Occipital lobe (tissue), 2 donors: ENCODE measurements around the gene THOC5. TPM values are rescaled to one million over a fixed set of nuclear protein-coding genes. Genes with fewer than 3 reads are reported as not detected.
"Not testable (repeated sequence)": the region's sequence is repeated elsewhere in the genome, so short reads cannot be mapped to it uniquely, and the experiment has no call there.

Source experiments
- DNase-seq: peaks from one replicate; lab custom pipeline; 2025; lab: John Stamatoyannopoulos, UW
- total RNA-seq: library from RNA; depleted of rRNA; stranded (reverse); fragments of >200 nt; gene quantifications from one replicate; pipeline ENCODE4 v1.2.3, GENCODE V29; 2014

Gene THOC5
- total RNA-seq, 1 donor from 2014 or later, result 33.5 TPM

GRCh38 chr22:29511126-29511862 is 42.3 kb downstream of the THOC5 start:
- no peak for DNase-seq

GRCh38 chr22:29510542-29510941 is 43.0 kb downstream of the THOC5 start:
- DNase-seq, result no peak

GRCh38 chr22:29509815-29510214 is 43.7 kb downstream of the THOC5 start:
- DNase-seq, result no peak

- DNase-seq, result no peak
Measured at GRCh38 chr22:29509298-29509697, 44.3 kb downstream of the THOC5 start.

GRCh38 chr22:29503811-29504372 is 49.7 kb downstream of the THOC5 start:
- no peak for DNase-seq

- DNase-seq, result no peak
Measured at GRCh38 chr22:29499852-29500251, 53.7 kb downstream of the THOC5 start.

GRCh38 chr22:29493636-29494035 is 59.9 kb downstream of the THOC5 start:
- DNase-seq, result no peak

- no peak for DNase-seq
Measured at GRCh38 chr22:29491012-29491411, 62.5 kb downstream of the THOC5 start.

- not testable (repeated sequence) for DNase-seq
Measured at GRCh38 chr22:29489127-29489780, 64.3 kb downstream of the THOC5 start.

GRCh38 chr22:29487426-29487986 is 66.1 kb downstream of the THOC5 start:
- DNase-seq, result no peak

GRCh38 chr22:29485448-29485847 is 68.1 kb downstream of the THOC5 start:
- no peak for DNase-seq

- DNase-seq, result no peak
Measured at GRCh38 chr22:29484642-29485041, 68.9 kb downstream of the THOC5 start.

GRCh38 chr22:29483254-29483653 is 70.3 kb downstream of the THOC5 start:
- no peak for DNase-seq

GRCh38 chr22:29482726-29483125 is 70.8 kb downstream of the THOC5 start:
- no peak for DNase-seq

GRCh38 chr22:29482253-29482652 is 71.3 kb downstream of the THOC5 start:
- no peak for DNase-seq

GRCh38 chr22:29481265-29482000 is 72.1 kb downstream of the THOC5 start:
- DNase-seq, result no peak

- peak; percentile 34 for DNase-seq
Measured at GRCh38 chr22:29480512-29481264, 72.9 kb downstream of the THOC5 start.

- DNase-seq, result no peak
Measured at GRCh38 chr22:29480262-29480511, 73.4 kb downstream of the THOC5 start.

GRCh38 chr22:29479417-29480261 is 73.9 kb downstream of the THOC5 start, which contains the start of gene NEFH:
TSS of gene NEFH (plus strand) at chr22:29480218. CDS start at chr22:29480263, 45 bp downstream.
- no peak for DNase-seq
